ENCODE measurements around the gene RFWD3.

The RFWD3 gene

DNA sequence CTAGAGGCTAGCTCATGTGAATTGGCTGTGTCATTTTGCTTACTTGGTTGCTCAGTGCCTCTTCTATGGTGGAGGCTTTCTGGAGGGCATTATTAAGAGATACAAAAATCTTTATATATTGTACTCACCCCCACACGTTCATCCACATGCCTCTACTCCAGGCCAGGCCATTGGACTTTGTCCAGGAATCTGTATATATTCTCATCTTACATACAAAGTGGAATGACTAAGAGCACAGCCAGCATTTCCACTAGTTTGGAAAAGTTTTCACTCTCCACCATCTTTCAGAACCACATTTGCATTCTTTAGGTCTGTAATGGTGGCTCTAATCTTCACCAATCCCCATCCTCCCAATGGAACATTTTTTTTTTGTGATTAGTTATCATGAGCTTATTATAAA lies 55.0 kb downstream of the RFWD3 start:
- no peak for DNase-seq

GRCh38 chr16:74608944-74609343 lies 57.7 kb downstream of the RFWD3 start:
- DNase-seq = peak; percentile 49

GRCh38 chr16:74608381-74608780 lies 58.3 kb downstream of the RFWD3 start:
- DNase-seq = no peak

GRCh38 chr16:74607962-74608356 lies 58.7 kb downstream of the RFWD3 start:
- DNase-seq = no peak

- no peak for DNase-seq
Measured at GRCh38 chr16:74607310-74607961, 59.2 kb downstream of the RFWD3 start.

- peak; percentile 89 for DNase-seq
Measured at GRCh38 chr16:74606521-74607309, 60.0 kb downstream of the RFWD3 start, which contains the start of gene GLG1. Gene GLG1, minus strand, starts transcription at chr16:74607114. Its CDS starts 20 bp downstream, at chr16:74607094.

DNA sequence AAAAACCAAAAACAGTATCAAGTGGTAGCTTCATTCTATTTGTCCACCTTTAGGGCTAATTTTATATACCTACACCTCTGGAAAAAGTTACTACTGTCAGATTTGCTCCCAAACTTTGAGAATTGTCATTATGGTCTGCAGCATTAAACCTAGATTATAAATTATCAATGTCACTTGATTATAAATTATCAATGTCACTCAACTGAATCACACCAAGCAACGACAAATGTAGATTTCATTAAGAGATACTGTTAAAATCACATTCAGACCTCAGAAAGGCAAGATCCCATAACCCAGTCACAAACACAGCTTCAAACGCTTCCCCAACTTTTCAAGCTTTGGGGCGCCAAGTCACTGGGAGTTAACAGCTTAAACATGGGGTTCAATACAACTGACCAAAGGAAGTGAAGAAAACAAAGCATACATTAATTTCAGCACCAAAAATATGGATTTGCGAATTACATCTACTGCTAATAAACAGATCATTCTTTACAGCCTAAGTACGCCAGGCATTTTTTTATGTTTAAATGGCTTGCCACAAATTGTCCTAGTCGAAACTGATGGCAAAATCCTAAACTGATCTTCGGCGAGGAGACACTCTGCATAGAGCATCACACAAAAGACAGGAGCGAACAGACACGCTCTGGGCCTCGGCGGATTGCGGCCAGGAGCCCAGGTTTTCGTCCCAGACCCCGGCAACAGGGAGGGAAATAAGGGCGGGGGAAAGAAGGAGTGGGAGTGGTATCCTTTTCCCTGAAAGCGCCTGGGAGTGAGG lies 60.7 kb downstream of the RFWD3 start:
- DNase-seq = no peak

GRCh38 chr16:74605332-74605731 lies 61.3 kb downstream of the RFWD3 start:
- no peak for DNase-seq

GRCh38 chr16:74603848-74604247 lies 62.8 kb downstream of the RFWD3 start:
- no peak for DNase-seq

- DNase-seq = peak; percentile 61
Measured at GRCh38 chr16:74601126-74601871, 65.4 kb downstream of the RFWD3 start.

GRCh38 chr16:74596586-74596985 lies 70.1 kb downstream of the RFWD3 start:
- DNase-seq = no peak

- no peak for DNase-seq
Measured at GRCh38 chr16:74592847-74593246, 73.8 kb downstream of the RFWD3 start.

DNA sequence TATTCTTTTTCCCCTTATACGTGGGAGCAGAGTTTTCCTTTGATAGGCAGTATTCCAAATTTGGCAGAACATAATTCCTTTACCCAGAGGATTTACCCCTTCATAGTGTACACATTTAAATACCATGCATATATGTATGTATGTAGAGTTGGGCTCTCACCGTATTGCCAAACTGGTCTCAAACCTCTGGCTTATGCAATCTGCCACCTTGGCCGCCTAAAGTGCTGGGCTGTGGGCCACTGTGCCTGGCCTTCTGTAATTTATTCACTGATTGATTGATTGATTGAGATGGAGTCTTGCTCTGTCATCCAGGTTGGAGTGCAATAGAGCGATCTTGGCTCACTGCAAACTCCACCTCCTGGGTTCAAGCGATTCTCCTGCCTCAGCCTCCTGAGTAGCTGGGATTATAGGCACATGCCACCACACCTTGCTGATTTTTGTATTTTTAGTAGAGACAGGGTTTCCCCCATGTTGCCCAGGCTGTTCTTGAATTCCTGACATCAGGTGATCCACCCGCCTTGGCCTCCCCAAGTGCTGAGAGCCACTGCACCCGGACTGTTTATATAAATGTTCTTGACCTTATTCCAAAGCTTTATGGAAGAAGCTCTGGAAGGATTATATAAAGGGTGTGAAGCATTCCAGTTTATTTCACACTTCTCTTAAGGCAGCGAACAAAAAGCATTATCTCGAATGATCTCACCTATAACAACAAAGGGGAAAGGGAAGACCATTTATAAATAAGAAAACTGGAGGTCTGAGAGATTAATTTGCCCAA lies 74.6 kb downstream of the RFWD3 start:
- no peak for DNase-seq

DNA sequence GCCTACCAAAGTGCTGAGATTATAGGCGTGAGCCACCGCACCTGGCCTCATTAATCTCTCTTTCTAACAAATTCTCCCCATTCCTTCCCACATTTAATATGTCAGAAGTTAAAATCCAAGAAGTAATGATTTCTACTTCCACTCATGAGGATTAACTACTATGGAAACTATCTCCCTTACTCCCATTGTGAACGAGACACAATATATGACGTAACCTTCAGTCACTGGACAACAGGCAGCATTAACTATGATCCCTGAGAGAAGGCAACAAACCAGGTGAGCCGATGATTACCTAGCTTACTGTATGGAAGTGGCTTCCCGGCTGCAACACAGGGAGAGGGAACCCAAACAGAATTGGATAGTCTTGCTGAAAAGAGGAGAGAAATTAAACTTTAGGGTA lies 79.7 kb downstream of the RFWD3 start:
- no peak for DNase-seq

- DNase-seq = no peak
Measured at GRCh38 chr16:74585846-74586443, 80.7 kb downstream of the RFWD3 start.

- DNase-seq = no peak
Measured at GRCh38 chr16:74583926-74584666, 82.6 kb downstream of the RFWD3 start.

DNA sequence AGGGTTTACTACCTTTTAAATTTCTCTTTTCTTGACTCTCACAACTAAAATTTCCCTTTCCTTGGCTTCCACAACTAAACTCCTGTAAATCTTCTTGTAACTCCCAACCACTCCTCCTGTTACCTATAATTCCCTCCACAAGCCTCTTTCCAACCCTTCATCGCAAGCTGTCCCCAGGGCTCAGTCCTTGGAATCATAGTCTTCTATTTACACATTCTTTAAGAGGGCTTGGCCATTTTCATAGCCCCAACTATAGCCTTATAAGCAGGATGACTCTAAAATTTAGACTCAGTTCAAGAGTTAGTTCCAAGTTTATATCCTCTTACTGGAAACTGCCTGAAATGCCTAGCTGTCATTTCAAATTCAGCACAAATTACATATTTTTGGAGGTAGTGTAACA lies 83.7 kb downstream of the RFWD3 start:
- DNase-seq = no peak

DNA sequence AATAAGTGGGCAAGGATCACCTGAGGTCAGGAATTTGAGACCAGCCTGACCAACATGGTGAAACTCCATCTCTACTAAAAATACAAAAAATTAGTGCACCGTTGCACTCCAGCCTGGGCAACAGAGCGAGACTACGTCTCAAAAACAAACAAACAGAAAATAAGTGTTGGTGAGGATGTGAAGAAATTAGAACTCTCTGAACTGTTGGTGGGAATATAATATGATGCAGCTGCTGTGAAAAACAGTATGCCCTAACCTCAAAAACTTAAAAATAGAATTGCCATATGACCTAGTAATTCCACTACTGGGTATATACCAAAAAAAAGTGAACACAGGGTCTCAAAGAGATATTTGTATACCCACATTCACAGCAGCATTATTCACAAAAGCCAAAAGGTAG lies 85.8 kb downstream of the RFWD3 start:
- DNase-seq = no peak

- DNase-seq = no peak
Measured at GRCh38 chr16:74578838-74579237, 87.8 kb downstream of the RFWD3 start.

DNA sequence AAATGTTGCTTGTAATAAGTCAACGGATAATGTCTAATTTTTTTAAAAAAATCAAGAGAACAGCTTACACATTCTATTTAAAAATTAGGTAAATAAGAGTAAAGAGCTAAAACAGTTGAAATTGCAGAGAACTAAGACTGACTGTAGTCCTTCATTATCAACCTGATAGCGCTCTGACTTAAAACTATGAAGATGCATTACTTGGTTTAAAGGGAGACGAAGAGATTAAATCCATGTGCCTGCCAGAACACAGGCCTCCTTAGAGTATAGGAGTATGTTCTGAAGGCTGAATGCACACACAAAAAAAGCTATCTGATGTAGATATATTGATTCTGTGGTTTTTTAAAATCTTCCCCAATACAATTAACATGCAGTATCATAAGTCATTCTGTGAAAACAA lies 88.2 kb downstream of the RFWD3 start:
- no peak for DNase-seq

- DNase-seq = no peak
Measured at GRCh38 chr16:74577882-74578366, 88.8 kb downstream of the RFWD3 start.

All from effector CD4-positive, alpha-beta T cell (primary cell).